Activated T-cell treated with anti-CD3 and anti-CD28 coated beads, Interleukin-2, amount 50 U/mL, for 4 hours (primary cell): ENCODE results near the gene USP17L27. TPM values are rescaled to one million over a fixed set of nuclear protein-coding genes. Genes with fewer than 3 reads are reported as not detected.
"Not testable (repeated sequence)": the region's sequence is repeated elsewhere in the genome, so short reads cannot be mapped to it uniquely, and the experiment has no call there.

ENCODE experiments used
- ATAC-seq, 2 donors: fragments of 200-7000 bp; cut with Tn5 transposase; one replicate each; pipeline ENCODE4 v1.10.0; 2021
- DNase-seq: peaks from one replicate; pipeline ENCODE4 v3.0.0-alpha.2; 2020
- H3K27me3 Mint-ChIP-seq: one replicate; pipeline ENCODE4 v1.8.0; 2021; ENCODE audit warnings: low read depth, mixed read lengths
- H3K36me3 Mint-ChIP-seq: one replicate; pipeline ENCODE4 v1.8.0; 2022; ENCODE audit warnings: mixed read lengths; ENCODE audit not compliant: insufficient read depth
- H3K4me1 Mint-ChIP-seq: one replicate; pipeline ENCODE4 v1.8.0; 2021; ENCODE audit warnings: low read depth, mixed read lengths
- H3K4me3 Mint-ChIP-seq: one replicate; pipeline ENCODE4 v1.8.0; 2021; ENCODE audit warnings: mild to moderate bottlenecking, moderate library complexity, mixed read lengths
- H3K9me3 Mint-ChIP-seq: one replicate; pipeline ENCODE4 v1.8.0; 2021; ENCODE audit warnings: mixed read lengths
- total RNA-seq, 3 donors: library from RNA; stranded (reverse); gene quantifications; one replicate each; pipeline ENCODE4 v1.2.1, GENCODE V29; 2021

Gene USP17L27, protein sequence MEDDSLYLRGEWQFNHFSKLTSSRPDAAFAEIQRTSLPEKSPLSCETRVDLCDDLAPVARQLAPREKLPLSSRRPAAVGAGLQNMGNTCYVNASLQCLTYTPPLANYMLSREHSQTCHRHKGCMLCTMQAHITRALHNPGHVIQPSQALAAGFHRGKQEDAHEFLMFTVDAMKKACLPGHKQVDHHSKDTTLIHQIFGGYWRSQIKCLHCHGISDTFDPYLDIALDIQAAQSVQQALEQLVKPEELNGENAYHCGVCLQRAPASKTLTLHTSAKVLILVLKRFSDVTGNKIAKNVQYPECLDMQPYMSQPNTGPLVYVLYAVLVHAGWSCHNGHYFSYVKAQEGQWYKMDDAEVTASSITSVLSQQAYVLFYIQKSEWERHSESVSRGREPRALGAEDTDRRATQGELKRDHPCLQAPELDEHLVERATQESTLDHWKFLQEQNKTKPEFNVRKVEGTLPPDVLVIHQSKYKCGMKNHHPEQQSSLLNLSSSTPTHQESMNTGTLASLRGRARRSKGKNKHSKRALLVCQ
- not detected for total RNA-seq

DNA sequence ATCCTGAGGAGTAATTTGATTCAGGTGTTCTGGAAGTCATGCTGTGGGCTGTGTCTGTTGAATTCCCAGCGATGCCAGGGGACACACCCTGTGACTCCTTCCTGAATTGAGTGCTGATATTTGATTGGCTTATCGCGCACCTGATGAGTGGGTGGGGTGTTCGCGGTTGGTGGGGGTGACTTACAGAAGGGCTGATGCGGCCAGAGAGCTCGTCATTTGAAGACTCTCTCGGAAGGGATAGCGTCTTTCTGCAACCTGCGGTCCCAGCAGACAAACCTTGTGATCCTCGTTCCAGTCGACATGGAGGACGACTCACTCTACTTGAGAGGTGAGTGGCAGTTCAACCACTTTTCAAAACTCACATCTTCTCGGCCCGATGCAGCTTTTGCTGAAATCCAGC is at the start of gene USP17L27:
Gene USP17L27, plus strand, starts transcription at position 301 of the 400 bp plus-strand sequence. Its CDS starts 0 bp downstream, at position 301.
- ATAC-seq, DNase-seq, H3K27me3 Mint-ChIP-seq, H3K4me3 Mint-ChIP-seq, H3K36me3 Mint-ChIP-seq, H3K9me3 Mint-ChIP-seq, H3K4me1 Mint-ChIP-seq: not testable (repeated sequence)

DNA sequence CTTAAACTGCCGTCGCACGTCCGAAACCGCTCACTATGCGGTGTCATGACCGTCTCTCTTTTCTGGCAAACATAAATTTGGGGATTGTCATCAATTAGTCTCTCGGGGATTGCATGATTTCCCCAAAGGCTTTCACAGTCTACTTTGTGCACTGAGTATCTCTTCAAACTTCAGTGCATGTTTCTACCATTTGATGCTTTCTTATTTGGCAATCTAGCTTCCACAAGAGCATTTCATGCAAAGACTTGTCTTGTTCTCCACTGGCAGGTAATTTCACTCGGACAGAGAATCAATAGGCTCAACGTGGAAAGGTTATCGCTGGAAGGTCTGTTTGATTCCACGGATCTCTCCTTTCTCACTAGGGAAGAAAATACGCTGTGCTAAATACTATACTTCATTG is 19.8 kb upstream of the USP17L27 start:
- ATAC-seq, H3K4me1 Mint-ChIP-seq, H3K4me3 Mint-ChIP-seq, H3K9me3 Mint-ChIP-seq, DNase-seq, H3K27me3 Mint-ChIP-seq, H3K36me3 Mint-ChIP-seq: not testable (repeated sequence)

DNA sequence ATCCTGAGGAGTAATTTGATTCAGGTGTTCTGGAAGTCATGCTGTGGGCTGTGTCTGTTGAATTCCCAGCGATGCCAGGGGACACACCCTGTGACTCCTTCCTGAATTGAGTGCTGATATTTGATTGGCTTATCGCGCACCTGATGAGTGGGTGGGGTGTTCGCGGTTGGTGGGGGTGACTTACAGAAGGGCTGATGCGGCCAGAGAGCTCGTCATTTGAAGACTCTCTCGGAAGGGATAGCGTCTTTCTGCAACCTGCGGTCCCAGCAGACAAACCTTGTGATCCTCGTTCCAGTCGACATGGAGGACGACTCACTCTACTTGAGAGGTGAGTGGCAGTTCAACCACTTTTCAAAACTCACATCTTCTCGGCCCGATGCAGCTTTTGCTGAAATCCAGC is 19.1 kb upstream of the USP17L27 start, which contains the start of gene USP17L24:
Gene USP17L24, plus strand, starts transcription at position 301 of the 400 bp plus-strand sequence. Its CDS starts 0 bp downstream, at position 301.
- not testable (repeated sequence) for H3K4me1 Mint-ChIP-seq, ATAC-seq, H3K36me3 Mint-ChIP-seq, H3K4me3 Mint-ChIP-seq, H3K9me3 Mint-ChIP-seq, DNase-seq, H3K27me3 Mint-ChIP-seq

DNA sequence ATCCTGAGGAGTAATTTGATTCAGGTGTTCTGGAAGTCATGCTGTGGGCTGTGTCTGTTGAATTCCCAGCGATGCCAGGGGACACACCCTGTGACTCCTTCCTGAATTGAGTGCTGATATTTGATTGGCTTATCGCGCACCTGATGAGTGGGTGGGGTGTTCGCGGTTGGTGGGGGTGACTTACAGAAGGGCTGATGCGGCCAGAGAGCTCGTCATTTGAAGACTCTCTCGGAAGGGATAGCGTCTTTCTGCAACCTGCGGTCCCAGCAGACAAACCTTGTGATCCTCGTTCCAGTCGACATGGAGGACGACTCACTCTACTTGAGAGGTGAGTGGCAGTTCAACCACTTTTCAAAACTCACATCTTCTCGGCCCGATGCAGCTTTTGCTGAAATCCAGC is 14.3 kb upstream of the USP17L27 start, which contains the start of gene USP17L25:
Gene USP17L25, plus strand, starts transcription at position 301 of the 400 bp plus-strand sequence. Its CDS starts 0 bp downstream, at position 301.
- H3K4me3 Mint-ChIP-seq, H3K9me3 Mint-ChIP-seq, H3K36me3 Mint-ChIP-seq, H3K27me3 Mint-ChIP-seq, ATAC-seq, DNase-seq, H3K4me1 Mint-ChIP-seq: not testable (repeated sequence)

DNA sequence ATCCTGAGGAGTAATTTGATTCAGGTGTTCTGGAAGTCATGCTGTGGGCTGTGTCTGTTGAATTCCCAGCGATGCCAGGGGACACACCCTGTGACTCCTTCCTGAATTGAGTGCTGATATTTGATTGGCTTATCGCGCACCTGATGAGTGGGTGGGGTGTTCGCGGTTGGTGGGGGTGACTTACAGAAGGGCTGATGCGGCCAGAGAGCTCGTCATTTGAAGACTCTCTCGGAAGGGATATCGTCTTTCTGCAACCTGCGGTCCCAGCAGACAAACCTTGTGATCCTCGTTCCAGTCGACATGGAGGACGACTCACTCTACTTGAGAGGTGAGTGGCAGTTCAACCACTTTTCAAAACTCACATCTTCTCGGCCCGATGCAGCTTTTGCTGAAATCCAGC is 9.6 kb upstream of the USP17L27 start, which contains the start of gene USP17L26:
Gene USP17L26, plus strand, starts transcription at position 301 of the 400 bp plus-strand sequence. Its CDS starts 0 bp downstream, at position 301.
- H3K4me1 Mint-ChIP-seq, H3K9me3 Mint-ChIP-seq, H3K36me3 Mint-ChIP-seq, H3K4me3 Mint-ChIP-seq, H3K27me3 Mint-ChIP-seq, DNase-seq, ATAC-seq: not testable (repeated sequence)

DNA sequence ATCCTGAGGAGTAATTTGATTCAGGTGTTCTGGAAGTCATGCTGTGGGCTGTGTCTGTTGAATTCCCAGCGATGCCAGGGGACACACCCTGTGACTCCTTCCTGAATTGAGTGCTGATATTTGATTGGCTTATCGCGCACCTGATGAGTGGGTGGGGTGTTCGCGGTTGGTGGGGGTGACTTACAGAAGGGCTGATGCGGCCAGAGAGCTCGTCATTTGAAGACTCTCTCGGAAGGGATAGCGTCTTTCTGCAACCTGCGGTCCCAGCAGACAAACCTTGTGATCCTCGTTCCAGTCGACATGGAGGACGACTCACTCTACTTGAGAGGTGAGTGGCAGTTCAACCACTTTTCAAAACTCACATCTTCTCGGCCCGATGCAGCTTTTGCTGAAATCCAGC is 4.8 kb upstream of the USP17L27 start, which contains the start of gene USP17L5:
Gene USP17L5, plus strand, starts transcription at position 301 of the 400 bp plus-strand sequence. Its CDS starts 0 bp downstream, at position 301.
- H3K9me3 Mint-ChIP-seq, DNase-seq, H3K36me3 Mint-ChIP-seq, ATAC-seq, H3K27me3 Mint-ChIP-seq, H3K4me3 Mint-ChIP-seq, H3K4me1 Mint-ChIP-seq: not testable (repeated sequence)

DNA sequence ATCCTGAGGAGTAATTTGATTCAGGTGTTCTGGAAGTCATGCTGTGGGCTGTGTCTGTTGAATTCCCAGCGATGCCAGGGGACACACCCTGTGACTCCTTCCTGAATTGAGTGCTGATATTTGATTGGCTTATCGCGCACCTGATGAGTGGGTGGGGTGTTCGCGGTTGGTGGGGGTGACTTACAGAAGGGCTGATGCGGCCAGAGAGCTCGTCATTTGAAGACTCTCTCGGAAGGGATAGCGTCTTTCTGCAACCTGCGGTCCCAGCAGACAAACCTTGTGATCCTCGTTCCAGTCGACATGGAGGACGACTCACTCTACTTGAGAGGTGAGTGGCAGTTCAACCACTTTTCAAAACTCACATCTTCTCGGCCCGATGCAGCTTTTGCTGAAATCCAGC is 4.6 kb downstream of the USP17L27 start, which contains the start of gene USP17L28:
Gene USP17L28, plus strand, starts transcription at position 301 of the 400 bp plus-strand sequence. Its CDS starts 0 bp downstream, at position 301.
- not testable (repeated sequence) for DNase-seq, H3K4me1 Mint-ChIP-seq, H3K27me3 Mint-ChIP-seq, ATAC-seq, H3K9me3 Mint-ChIP-seq, H3K4me3 Mint-ChIP-seq, H3K36me3 Mint-ChIP-seq

DNA sequence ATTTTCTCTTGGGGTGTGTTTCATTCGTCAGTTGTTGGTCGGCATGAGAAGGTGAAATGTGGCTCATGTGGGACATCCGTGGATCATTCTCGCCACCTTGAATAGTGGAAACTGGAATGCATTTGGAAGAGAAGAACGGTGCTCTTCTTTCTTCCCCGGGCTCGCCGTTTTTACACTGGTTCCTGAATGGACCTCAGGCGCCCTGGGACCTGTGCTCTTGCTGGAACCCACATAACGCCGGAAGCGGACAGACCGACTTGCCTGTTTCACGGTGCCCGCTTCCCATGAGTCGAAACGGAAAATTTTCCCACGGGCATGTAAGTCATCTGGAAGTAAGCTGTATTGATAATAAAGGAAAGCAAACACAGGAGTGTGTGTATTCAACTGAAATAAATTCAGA is 6.9 kb downstream of the USP17L27 start:
- H3K27me3 Mint-ChIP-seq, ATAC-seq, DNase-seq, H3K9me3 Mint-ChIP-seq, H3K36me3 Mint-ChIP-seq, H3K4me3 Mint-ChIP-seq, H3K4me1 Mint-ChIP-seq: not testable (repeated sequence)

DNA sequence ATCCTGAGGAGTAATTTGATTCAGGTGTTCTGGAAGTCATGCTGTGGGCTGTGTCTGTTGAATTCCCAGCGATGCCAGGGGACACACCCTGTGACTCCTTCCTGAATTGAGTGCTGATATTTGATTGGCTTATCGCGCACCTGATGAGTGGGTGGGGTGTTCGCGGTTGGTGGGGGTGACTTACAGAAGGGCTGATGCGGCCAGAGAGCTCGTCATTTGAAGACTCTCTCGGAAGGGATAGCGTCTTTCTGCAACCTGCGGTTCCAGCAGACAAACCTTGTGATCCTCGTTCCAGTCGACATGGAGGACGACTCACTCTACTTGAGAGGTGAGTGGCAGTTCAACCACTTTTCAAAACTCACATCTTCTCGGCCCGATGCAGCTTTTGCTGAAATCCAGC is 9.4 kb downstream of the USP17L27 start, which contains the start of gene USP17L29:
Gene USP17L29, plus strand, starts transcription at position 301 of the 400 bp plus-strand sequence. Its CDS starts 0 bp downstream, at position 301.
- not testable (repeated sequence) for H3K27me3 Mint-ChIP-seq, ATAC-seq, H3K4me1 Mint-ChIP-seq, H3K36me3 Mint-ChIP-seq, H3K4me3 Mint-ChIP-seq, DNase-seq, H3K9me3 Mint-ChIP-seq

DNA sequence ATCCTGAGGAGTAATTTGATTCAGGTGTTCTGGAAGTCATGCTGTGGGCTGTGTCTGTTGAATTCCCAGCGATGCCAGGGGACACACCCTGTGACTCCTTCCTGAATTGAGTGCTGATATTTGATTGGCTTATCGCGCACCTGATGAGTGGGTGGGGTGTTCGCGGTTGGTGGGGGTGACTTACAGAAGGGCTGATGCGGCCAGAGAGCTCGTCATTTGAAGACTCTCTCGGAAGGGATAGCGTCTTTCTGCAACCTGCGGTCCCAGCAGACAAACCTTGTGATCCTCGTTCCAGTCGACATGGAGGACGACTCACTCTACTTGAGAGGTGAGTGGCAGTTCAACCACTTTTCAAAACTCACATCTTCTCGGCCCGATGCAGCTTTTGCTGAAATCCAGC is 18.9 kb downstream of the USP17L27 start, which contains the start of gene USP17L30:
Gene USP17L30, plus strand, starts transcription at position 301 of the 400 bp plus-strand sequence. Its CDS starts 0 bp downstream, at position 301.
- not testable (repeated sequence) for H3K36me3 Mint-ChIP-seq, DNase-seq, H3K4me1 Mint-ChIP-seq, ATAC-seq, H3K9me3 Mint-ChIP-seq, H3K27me3 Mint-ChIP-seq, H3K4me3 Mint-ChIP-seq

DNA sequence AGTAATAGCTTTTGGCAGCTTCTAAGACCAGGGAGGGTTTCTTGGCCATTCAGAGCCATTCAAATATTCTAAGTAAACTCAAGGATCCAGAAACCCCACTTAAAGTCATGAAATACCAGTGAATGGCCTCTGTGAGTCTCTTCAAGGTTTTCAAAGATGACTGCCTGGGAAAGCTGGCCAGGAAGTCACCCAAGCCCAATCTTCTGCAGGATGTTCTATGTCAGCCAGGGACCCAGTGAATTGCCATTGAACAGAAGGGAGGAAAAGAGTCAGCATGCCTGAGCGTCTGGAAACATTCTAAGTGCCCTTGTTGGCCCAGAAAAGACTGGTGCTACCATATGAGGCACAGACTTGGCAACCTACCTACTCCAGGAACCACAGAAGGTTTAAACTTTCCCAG is 35.9 kb downstream of the USP17L27 start:
- H3K9me3 Mint-ChIP-seq, H3K4me3 Mint-ChIP-seq, H3K36me3 Mint-ChIP-seq, ATAC-seq, DNase-seq, H3K4me1 Mint-ChIP-seq, H3K27me3 Mint-ChIP-seq: not testable (repeated sequence)

DNA sequence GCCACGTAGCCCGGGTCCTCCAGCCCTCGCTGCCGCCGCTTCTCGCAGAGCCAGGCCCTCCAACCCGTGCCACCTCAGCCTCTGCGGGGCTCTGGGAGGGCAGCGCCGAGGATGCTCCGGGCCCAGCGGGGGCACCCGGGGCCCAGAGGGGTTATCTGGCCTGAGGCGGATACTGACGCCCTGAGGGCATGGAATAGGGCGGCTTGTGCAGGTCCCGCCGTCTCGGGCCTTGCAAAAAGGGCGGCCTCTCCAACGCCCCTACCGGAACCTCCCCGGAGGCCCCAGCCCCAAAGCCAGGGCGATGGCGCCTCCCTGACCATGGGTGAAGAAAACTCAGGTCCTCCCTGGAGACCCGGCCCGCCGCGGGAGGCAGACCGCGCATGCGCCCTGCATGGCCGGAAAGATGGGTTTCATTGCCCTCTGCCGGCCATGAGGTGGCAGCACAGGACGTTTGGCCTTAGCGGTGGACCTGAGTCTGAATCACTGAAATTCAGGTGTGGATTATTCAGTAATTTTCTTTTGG is 37.1 kb downstream of the USP17L27 start:
- not testable (repeated sequence) for H3K27me3 Mint-ChIP-seq
- peak in 1 of 2 donors; percentile 30 for ATAC-seq

DNA sequence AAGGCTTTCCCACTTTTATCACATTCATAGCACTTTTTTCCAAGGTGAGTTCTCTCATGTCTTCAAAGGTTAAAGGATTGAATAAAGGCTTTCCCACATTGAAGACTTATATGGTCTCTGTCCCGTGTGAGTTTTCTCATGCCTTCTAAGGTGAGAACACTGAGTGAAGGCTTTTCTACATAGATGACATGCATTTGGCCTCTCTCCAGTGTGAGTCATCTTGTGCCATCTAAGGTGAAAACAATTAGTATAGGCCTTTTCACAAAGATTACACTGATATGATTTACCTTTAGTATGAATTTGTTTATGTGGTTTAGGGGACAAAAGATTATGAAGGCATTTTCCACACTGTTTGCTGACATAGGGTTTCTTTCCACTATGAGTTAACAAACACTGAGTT is 40.2 kb downstream of the USP17L27 start:
- Mint-ChIP-seq H3K27me3 (peaks cover 3% of the 10 kb centered on the region), H3K9me3 (no peaks in the 10 kb centered on the region), H3K4me1 (no peaks in the 10 kb centered on the region), H3K4me3 (no peak overlapping the region), H3K36me3 (no peaks in the 10 kb centered on the region)
- ATAC-seq (no peak), DNase-seq (no peak)

More for the DNA sequence above, 37.1 kb downstream of the USP17L27 start:
- DNase-seq, H3K36me3 Mint-ChIP-seq, H3K9me3 Mint-ChIP-seq, H3K4me1 Mint-ChIP-seq: not testable (repeated sequence)
- peak overlapping the region; percentile 51 for H3K4me3 Mint-ChIP-seq

DNA sequence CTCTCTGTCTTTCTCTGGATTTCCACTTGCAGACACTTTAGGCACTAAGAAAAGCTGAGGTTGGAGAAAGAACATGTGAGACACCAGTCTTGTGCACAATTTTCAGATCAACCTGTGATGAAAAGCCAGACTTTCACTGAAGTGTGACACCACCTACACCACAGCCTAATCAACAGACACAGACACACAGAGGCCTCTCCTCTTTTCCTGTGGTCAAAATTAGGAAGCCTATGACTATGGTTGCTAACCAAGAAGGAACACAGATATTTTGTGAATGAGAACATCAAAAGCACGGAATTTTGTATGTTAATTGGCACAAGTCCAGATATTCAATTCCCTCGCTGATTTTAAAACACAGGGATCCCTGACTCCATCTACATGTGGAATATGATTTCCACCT is 45.1 kb downstream of the USP17L27 start:
- H3K27me3 Mint-ChIP-seq, DNase-seq, H3K9me3 Mint-ChIP-seq, ATAC-seq, H3K4me1 Mint-ChIP-seq, H3K36me3 Mint-ChIP-seq, H3K4me3 Mint-ChIP-seq: not testable (repeated sequence)
